ENCODE measurements around the gene DCN.

Gene DCN

GRCh38 chr12:91110311-91110924 lies 72.2 kb downstream of the DCN start:
- TF ChIP-seq CTCF (conservative IDR thresholded peaks at IDR 0.05), result no peak
- TF ChIP-seq ZFX (IDR thresholded peaks at IDR 0.05), result no peak
- H3K27ac ChIP-seq, result no peak overlapping the region

- TF ChIP-seq ZFX (IDR thresholded peaks at IDR 0.05) (no peak), CTCF (conservative IDR thresholded peaks at IDR 0.05) (no peak)
- no peak overlapping the region for H3K27ac ChIP-seq
Observed at GRCh38 chr12:91109581-91110310, 72.9 kb downstream of the DCN start.

- no peak overlapping the region for H3K27ac ChIP-seq
- TF ChIP-seq CTCF (conservative IDR thresholded peaks at IDR 0.05) (peak; percentile 89), ZFX (IDR thresholded peaks at IDR 0.05) (no peak)
Observed at GRCh38 chr12:91109148-91109564, 73.5 kb downstream of the DCN start.

- H3K27ac ChIP-seq, result no peak overlapping the region
- no peak for TF ChIP-seq ZFX (IDR thresholded peaks at IDR 0.05)
- no peak for TF ChIP-seq CTCF (conservative IDR thresholded peaks at IDR 0.05)
Observed at GRCh38 chr12:91108196-91108755, 74.3 kb downstream of the DCN start.

GRCh38 chr12:91106283-91106682 lies 76.3 kb downstream of the DCN start:
- no peak overlapping the region for H3K27ac ChIP-seq
- no peak for TF ChIP-seq ZFX (IDR thresholded peaks at IDR 0.05)
- TF ChIP-seq CTCF (conservative IDR thresholded peaks at IDR 0.05), result no peak

- H3K27ac ChIP-seq, result no peak overlapping the region
- TF ChIP-seq ZFX (IDR thresholded peaks at IDR 0.05) (no peak), CTCF (conservative IDR thresholded peaks at IDR 0.05) (no peak)
Observed at GRCh38 chr12:91105807-91106206, 76.8 kb downstream of the DCN start.

- TF ChIP-seq CTCF (conservative IDR thresholded peaks at IDR 0.05) (no peak), ZFX (IDR thresholded peaks at IDR 0.05) (no peak)
- H3K27ac ChIP-seq, result no peak overlapping the region
Observed at GRCh38 chr12:91104812-91105466, 77.7 kb downstream of the DCN start.
